Chondrocyte (in vitro differentiated cells): ENCODE measurements around the gene SYCE3. TPM values are rescaled to one million over a fixed set of nuclear protein-coding genes. Genes with fewer than 3 reads are reported as not detected.
"Not testable (repeated sequence)": the region's sequence is repeated elsewhere in the genome, so short reads cannot be mapped to it uniquely, and the experiment has no call there.

Source experiments
- DNase-seq: peaks from one replicate; pipeline ENCODE4 v3.0.0; 2021; ENCODE audit warnings: mixed read lengths, low spot score
- H3K27ac Mint-ChIP-seq: one replicate; pipeline ENCODE4 v1.8.0; 2021; ENCODE audit warnings: mild to moderate bottlenecking, moderate library complexity, mixed read lengths; ENCODE audit not compliant: unreplicated experiment
- H3K27me3 Mint-ChIP-seq: 2 replicates; pipeline ENCODE4 v1.8.0; 2021; ENCODE audit warnings: low read depth, mixed read lengths
- H3K36me3 Mint-ChIP-seq: 2 replicates; pipeline ENCODE4 v1.8.0; 2021; ENCODE audit warnings: low read depth, mixed read lengths
- H3K4me1 Mint-ChIP-seq: 2 replicates; pipeline ENCODE4 v1.8.0; 2021; ENCODE audit warnings: low read depth, mild to moderate bottlenecking, mixed read lengths
- H3K4me3 Mint-ChIP-seq: one replicate; pipeline ENCODE4 v1.8.0; 2021; ENCODE audit warnings: mild to moderate bottlenecking, moderate library complexity, mixed read lengths; ENCODE audit not compliant: unreplicated experiment
- H3K9me3 Mint-ChIP-seq: 2 replicates; pipeline ENCODE4 v1.8.0; 2021; ENCODE audit warnings: low read depth, mixed read lengths
- CTCF ChIP-seq: fragments of 200-600 bp; sonication (generic); IDR thresholded peaks from 2 replicates; pipeline ENCODE4 v1.5.0; 2021; ENCODE audit warnings: antibody characterized with exemption, mild to moderate bottlenecking, moderate library complexity
- total RNA-seq: library from RNA; stranded (reverse); gene quantifications from 3 replicates; pipeline ENCODE4 v1.2.1, GENCODE V29; 2021

The SYCE3 gene
- total RNA-seq, 1 donor from 2014 or later, result not detected

- H3K27ac Mint-ChIP-seq, result no peak overlapping the region
Observed at GRCh38 chr22:50610041-50610451, 47.3 kb upstream of the SYCE3 start.

GRCh38 chr22:50609599-50609998 is 46.9 kb upstream of the SYCE3 start:
- Mint-ChIP-seq H3K27me3 (peaks cover 9% of the 10 kb centered on the region), H3K4me1 (no peaks in the 10 kb centered on the region)

More at GRCh38 chr22:50610041-50610451, 47.3 kb upstream of the SYCE3 start:
- Mint-ChIP-seq H3K4me1 (no peaks in the 10 kb centered on the region), H3K9me3 (no peaks in the 10 kb centered on the region), H3K27me3 (peaks cover 9% of the 10 kb centered on the region), H3K4me3 (no peak overlapping the region), H3K36me3 (no peaks in the 10 kb centered on the region)
- peak; percentile 75 for DNase-seq
- TF ChIP-seq CTCF, result no peak

GRCh38 chr22:50608996-50609395 is 46.3 kb upstream of the SYCE3 start:
- Mint-ChIP-seq H3K4me1 (no peaks in the 10 kb centered on the region), H3K4me3 (no peak overlapping the region), H3K36me3 (no peaks in the 10 kb centered on the region), H3K9me3 (no peaks in the 10 kb centered on the region), H3K27me3 (peaks cover 7% of the 10 kb centered on the region), H3K27ac (no peak overlapping the region)
- no peak for TF ChIP-seq CTCF
- peak; percentile 58 for DNase-seq

More at GRCh38 chr22:50609599-50609998, 46.9 kb upstream of the SYCE3 start:
- Mint-ChIP-seq H3K9me3 (no peaks in the 10 kb centered on the region), H3K4me3 (no peak overlapping the region), H3K36me3 (no peaks in the 10 kb centered on the region), H3K27ac (no peak overlapping the region)
- no peak for TF ChIP-seq CTCF
- DNase-seq, result peak; percentile 74

GRCh38 chr22:50608058-50608840 is 45.5 kb upstream of the SYCE3 start:
- not testable (repeated sequence) for H3K4me1 Mint-ChIP-seq, H3K9me3 Mint-ChIP-seq, H3K36me3 Mint-ChIP-seq, H3K27me3 Mint-ChIP-seq, H3K27ac Mint-ChIP-seq, H3K4me3 Mint-ChIP-seq
- peak; percentile 72 for DNase-seq

- no peaks in the 10 kb centered on the region for H3K36me3 Mint-ChIP-seq
- no peak for TF ChIP-seq CTCF
- DNase-seq, result peak; percentile 59
- no peaks in the 10 kb centered on the region for H3K9me3 Mint-ChIP-seq
- H3K4me1 Mint-ChIP-seq, result no peaks in the 10 kb centered on the region
- H3K4me3 Mint-ChIP-seq, result no peak overlapping the region
- H3K27ac Mint-ChIP-seq, result no peak overlapping the region
- peaks cover 7% of the 10 kb centered on the region for H3K27me3 Mint-ChIP-seq
Observed at GRCh38 chr22:50607659-50608020, 44.9 kb upstream of the SYCE3 start.
